WTC11 (cell line): ENCODE measurements around the gene NKD1. TPM values are rescaled to one million over a fixed set of nuclear protein-coding genes. Genes with fewer than 3 reads are reported as not detected.

Experiments
- ATAC-seq: fragments of 200-7000 bp; cut with Tn5 transposase; 2 replicates; pipeline ENCODE4 v1.10.0; 2021; ENCODE audit warnings: mild to moderate bottlenecking, moderate library complexity
- CTCF ChIA-PET: fragments of 300-600 bp; sonication (Branson Sonifier 250); formaldehyde crosslinking; loops from one replicate; lab custom pipeline; 2021; ENCODE audit warnings: antibody characterized with exemption; lab: Charles Lee
- POLR2A ChIA-PET: fragments of 350-600 bp; sonication (Branson Sonifier 250); formaldehyde crosslinking; loops from one replicate; lab custom pipeline; 2021; ENCODE audit warnings: antibody characterized with exemption; lab: Charles Lee
- DNase-seq: peaks from one replicate; pipeline ENCODE4 v3.0.0; 2021; ENCODE audit warnings: low spot score
- H3K27ac Mint-ChIP-seq: 2 replicates; pipeline ENCODE4 v1.8.0; 2021; ENCODE audit warnings: mixed read lengths
- H3K27me3 Mint-ChIP-seq: 2 replicates; pipeline ENCODE4 v1.8.0; 2021; ENCODE audit warnings: low read depth, mild to moderate bottlenecking, moderate library complexity, mixed read lengths
- H3K36me3 Mint-ChIP-seq: 2 replicates; pipeline ENCODE4 v1.8.0; 2021; ENCODE audit warnings: mixed read lengths
- H3K4me1 Mint-ChIP-seq: 2 replicates; pipeline ENCODE4 v1.8.0; 2022; ENCODE audit warnings: mixed read lengths
- H3K4me3 Mint-ChIP-seq: 2 replicates; pipeline ENCODE4 v1.8.0; 2021; ENCODE audit warnings: mild to moderate bottlenecking, moderate library complexity, mixed read lengths
- H3K9me3 Mint-ChIP-seq: 2 replicates; pipeline ENCODE4 v1.8.0; 2021; ENCODE audit warnings: mixed read lengths
- CREM ChIP-seq: sonication (generic); formaldehyde crosslinking; IDR thresholded peaks from 2 replicates; pipeline ENCODE4 v1.8.1; 2022; ENCODE audit warnings: mild to moderate bottlenecking, missing genetic modification reagents, moderate library complexity
- FOXJ3 ChIP-seq: sonication (generic); formaldehyde crosslinking; IDR thresholded peaks from 2 replicates; pipeline ENCODE4 v1.9.0; 2021; ENCODE audit warnings: missing genetic modification reagents, mild to moderate bottlenecking, borderline replicate concordance
- GABPB1 ChIP-seq: sonication (generic); formaldehyde crosslinking; IDR thresholded peaks from 2 replicates; pipeline ENCODE4 v1.8.1; 2023; ENCODE audit warnings: mild to moderate bottlenecking, missing genetic modification reagents
- GTF2I ChIP-seq: fragments of 250-450 bp; sonication (Bioruptor Pico); conservative IDR thresholded peaks from 2 replicates; pipeline ENCODE4 v1.4.0; 2021; ENCODE audit warnings: mild to moderate bottlenecking
- KAT7 ChIP-seq: sonication (generic); formaldehyde crosslinking; IDR thresholded peaks from 2 replicates; pipeline ENCODE4 v1.8.1; 2023; ENCODE audit warnings: missing genetic modification reagents, mild to moderate bottlenecking, borderline replicate concordance
- NFATC4 ChIP-seq: fragments of 250-450 bp; sonication (Bioruptor Pico); IDR thresholded peaks from 2 replicates; pipeline ENCODE4 v1.9.0; 2021; ENCODE audit warnings: mild to moderate bottlenecking
- NFYB ChIP-seq: sonication (generic); formaldehyde crosslinking; conservative IDR thresholded peaks from 2 replicates; pipeline ENCODE4 v1.8.0; 2022; ENCODE audit warnings: low read depth, missing genetic modification reagents
- PRRX2 ChIP-seq: fragments of 250-450 bp; sonication (Bioruptor Pico); IDR thresholded peaks from 2 replicates; pipeline ENCODE4 v1.8.0; 2021; ENCODE audit warnings: mild to moderate bottlenecking
- RELA ChIP-seq: sonication (generic); formaldehyde crosslinking; IDR thresholded peaks from 2 replicates; pipeline ENCODE4 v1.8.1; 2022; ENCODE audit warnings: missing genetic modification reagents, mild to moderate bottlenecking, borderline replicate concordance
- TEAD1 ChIP-seq: sonication (generic); formaldehyde crosslinking; IDR thresholded peaks from 2 replicates; pipeline ENCODE4 v1.8.0; 2022; ENCODE audit warnings: mild to moderate bottlenecking, missing genetic modification reagents
- TEAD4 ChIP-seq: sonication (generic); formaldehyde crosslinking; IDR thresholded peaks from 2 replicates; pipeline ENCODE4 v1.8.0; 2022; ENCODE audit warnings: mild to moderate bottlenecking, missing genetic modification reagents
- TP53 ChIP-seq: sonication (generic); formaldehyde crosslinking; IDR thresholded peaks from 2 replicates; pipeline ENCODE4 v1.8.1; 2023; ENCODE audit warnings: mild to moderate bottlenecking, missing genetic modification reagents
- ZNF232 ChIP-seq: sonication (generic); formaldehyde crosslinking; IDR thresholded peaks from 2 replicates; pipeline ENCODE4 v1.8.0; 2022; ENCODE audit warnings: mild to moderate bottlenecking, missing genetic modification reagents
- total RNA-seq: library from RNA; stranded (reverse); gene quantifications from 3 replicates; pipeline ENCODE4 v1.2.3, GENCODE V29; 2021
- TF ChIP-seq, protein P1 (sequence below): sonication (generic); formaldehyde crosslinking; IDR thresholded peaks from 2 replicates; pipeline ENCODE4 v1.8.1; 2023; ENCODE audit warnings: mild to moderate bottlenecking, moderate library complexity, missing genetic modification reagents
- TF ChIP-seq, protein P2 (sequence below): sonication (generic); formaldehyde crosslinking; IDR thresholded peaks from 2 replicates; pipeline ENCODE4 v1.8.0; 2022; ENCODE audit warnings: mild to moderate bottlenecking, missing genetic modification reagents
- TF ChIP-seq, protein P3 (sequence below): sonication (generic); formaldehyde crosslinking; IDR thresholded peaks from 2 replicates; pipeline ENCODE4 v1.8.1; 2023; ENCODE audit warnings: mild to moderate bottlenecking, missing genetic modification reagents, borderline replicate concordance
- TF ChIP-seq, protein P4 (sequence below): sonication (generic); formaldehyde crosslinking; IDR thresholded peaks from 2 replicates; pipeline ENCODE4 v1.8.0; 2023; ENCODE audit warnings: missing genetic modification reagents
- TF ChIP-seq, protein P5 (sequence below): sonication (generic); formaldehyde crosslinking; IDR thresholded peaks from 2 replicates; pipeline ENCODE4 v1.8.1; 2023; ENCODE audit warnings: mild to moderate bottlenecking, missing genetic modification reagents
- TF ChIP-seq, protein P6 (sequence below): sonication (generic); formaldehyde crosslinking; IDR thresholded peaks from 2 replicates; pipeline ENCODE4 v1.8.1; 2022; ENCODE audit warnings: mild to moderate bottlenecking, moderate library complexity, missing genetic modification reagents
- TF ChIP-seq, protein P7 (sequence below): sonication (generic); formaldehyde crosslinking; IDR thresholded peaks from 2 replicates; pipeline ENCODE4 v1.8.0; 2023; ENCODE audit warnings: mild to moderate bottlenecking, missing genetic modification reagents

The NKD1 gene
- total RNA-seq, 1 experiment from 2014 or later = 6.0 TPM

DNA sequence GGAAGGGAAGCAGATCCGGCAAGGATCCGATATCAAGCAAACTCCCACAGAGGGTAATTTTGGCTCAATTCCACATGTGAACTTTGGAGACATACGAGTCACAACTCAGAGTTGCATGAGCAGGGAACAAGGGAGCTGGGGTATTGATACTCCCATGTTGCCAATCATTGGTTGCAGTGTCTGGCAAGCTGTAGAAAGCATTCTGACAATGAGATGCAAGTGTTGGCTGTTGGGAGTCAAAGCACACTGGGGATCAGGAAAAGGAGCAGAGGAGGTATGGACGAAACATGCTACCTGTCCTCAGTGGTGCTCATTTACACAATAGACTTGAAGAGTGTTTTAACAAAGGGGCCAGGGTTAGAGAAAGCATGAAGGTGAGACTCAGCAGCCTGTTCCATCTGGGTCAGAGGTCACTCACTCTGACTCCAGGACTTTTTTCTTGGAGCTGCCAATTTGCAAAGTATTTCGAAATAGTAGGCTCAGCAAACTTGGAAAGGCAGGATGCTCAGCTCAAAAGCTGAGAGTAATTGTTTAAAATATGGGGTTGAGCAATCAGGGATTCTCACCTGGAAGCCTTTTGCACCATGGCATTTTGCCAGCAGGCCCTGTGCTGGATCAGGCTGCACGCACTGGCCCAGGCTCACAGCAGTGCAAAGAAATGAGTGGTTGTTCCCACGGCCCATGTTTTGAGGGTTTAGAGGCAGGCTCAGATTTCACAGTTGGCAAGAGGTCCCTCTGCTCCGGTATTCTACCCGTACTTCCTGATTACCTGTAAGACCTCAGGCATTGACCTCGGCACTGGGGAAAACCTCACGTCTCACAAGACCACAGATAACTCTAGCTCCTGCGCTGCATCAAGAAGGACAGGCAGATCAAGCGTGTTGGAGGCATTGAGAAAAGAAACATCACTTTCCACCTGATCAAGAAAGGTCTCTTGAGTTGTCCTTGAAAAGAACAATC, 17.6 kb upstream of the NKD1 start:
- ChIA-PET CTCF (no interaction called here), POLR2A (no interaction called here)
- peaks cover 11% of the 10 kb centered on the region for H3K36me3 Mint-ChIP-seq
- no peaks in the 10 kb centered on the region for H3K4me1 Mint-ChIP-seq
- H3K9me3 Mint-ChIP-seq = peaks cover 34% of the 10 kb centered on the region
- ATAC-seq (no peak), DNase-seq (no peak)
- peaks cover 13% of the 10 kb centered on the region for H3K27me3 Mint-ChIP-seq
- H3K27ac Mint-ChIP-seq = no peak overlapping the region
- no peak overlapping the region for H3K4me3 Mint-ChIP-seq
- TF ChIP-seq FOXJ3 (CRISPR knock-in tag) (no peak), GABPB1 (CRISPR knock-in tag) (peak; percentile 53; the same call in 1 of the 2 replicates)
- TF ChIP-seq, all 79 proteins: peak for 1

DNA sequence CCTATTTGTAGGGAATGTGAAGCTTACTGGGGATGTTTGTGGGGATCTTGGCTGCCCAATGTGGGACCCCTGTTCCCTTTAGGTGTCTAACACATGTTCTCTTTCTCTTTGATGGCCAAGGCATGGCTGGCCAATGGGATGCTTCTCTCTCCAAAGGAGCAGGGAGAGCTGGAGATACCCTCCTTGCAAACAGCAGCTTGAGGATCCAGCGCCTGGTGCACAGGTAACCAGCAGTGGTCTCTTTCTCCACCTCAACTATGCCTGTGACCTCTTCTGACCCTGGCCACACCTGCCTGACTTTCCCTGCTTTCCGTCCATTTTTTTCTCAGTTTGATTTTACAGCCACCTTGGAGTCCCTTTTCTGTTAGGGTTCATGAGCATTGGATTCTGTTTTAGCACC, 16.8 kb upstream of the NKD1 start:
- ATAC-seq (no peak), DNase-seq (no peak)
- Mint-ChIP-seq H3K36me3 (peaks cover 11% of the 10 kb centered on the region), H3K4me1 (no peaks in the 10 kb centered on the region), H3K27me3 (peaks cover 13% of the 10 kb centered on the region), H3K4me3 (no peak overlapping the region), H3K27ac (no peak overlapping the region), H3K9me3 (peaks cover 34% of the 10 kb centered on the region)
- CTCF ChIA-PET = no interaction called here
- POLR2A ChIA-PET = no interaction called here
- no peak for TF ChIP-seq KAT7 (CRISPR knock-in tag)
- TF ChIP-seq, protein P1, sequence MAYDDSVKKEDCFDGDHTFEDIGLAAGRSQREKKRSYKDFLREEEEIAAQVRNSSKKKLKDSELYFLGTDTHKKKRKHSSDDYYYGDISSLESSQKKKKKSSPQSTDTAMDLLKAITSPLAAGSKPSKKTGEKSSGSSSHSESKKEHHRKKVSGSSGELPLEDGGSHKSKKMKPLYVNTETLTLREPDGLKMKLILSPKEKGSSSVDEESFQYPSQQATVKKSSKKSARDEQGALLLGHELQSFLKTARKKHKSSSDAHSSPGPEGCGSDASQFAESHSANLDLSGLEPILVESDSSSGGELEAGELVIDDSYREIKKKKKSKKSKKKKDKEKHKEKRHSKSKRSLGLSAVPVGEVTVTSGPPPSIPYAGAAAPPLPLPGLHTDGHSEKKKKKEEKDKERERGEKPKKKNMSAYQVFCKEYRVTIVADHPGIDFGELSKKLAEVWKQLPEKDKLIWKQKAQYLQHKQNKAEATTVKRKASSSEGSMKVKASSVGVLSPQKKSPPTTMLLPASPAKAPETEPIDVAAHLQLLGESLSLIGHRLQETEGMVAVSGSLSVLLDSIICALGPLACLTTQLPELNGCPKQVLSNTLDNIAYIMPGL (CRISPR knock-in tag) = no peak
- TF ChIP-seq, protein P2, sequence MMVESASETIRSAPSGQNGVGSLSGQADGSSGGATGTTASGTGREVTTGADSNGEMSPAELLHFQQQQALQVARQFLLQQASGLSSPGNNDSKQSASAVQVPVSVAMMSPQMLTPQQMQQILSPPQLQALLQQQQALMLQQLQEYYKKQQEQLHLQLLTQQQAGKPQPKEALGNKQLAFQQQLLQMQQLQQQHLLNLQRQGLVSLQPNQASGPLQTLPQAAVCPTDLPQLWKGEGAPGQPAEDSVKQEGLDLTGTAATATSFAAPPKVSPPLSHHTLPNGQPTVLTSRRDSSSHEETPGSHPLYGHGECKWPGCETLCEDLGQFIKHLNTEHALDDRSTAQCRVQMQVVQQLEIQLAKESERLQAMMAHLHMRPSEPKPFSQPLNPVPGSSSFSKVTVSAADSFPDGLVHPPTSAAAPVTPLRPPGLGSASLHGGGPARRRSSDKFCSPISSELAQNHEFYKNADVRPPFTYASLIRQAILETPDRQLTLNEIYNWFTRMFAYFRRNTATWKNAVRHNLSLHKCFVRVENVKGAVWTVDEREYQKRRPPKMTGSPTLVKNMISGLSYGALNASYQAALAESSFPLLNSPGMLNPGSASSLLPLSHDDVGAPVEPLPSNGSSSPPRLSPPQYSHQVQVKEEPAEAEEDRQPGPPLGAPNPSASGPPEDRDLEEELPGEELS (CRISPR knock-in tag) = no peak
- TF ChIP-seq, protein P3, sequence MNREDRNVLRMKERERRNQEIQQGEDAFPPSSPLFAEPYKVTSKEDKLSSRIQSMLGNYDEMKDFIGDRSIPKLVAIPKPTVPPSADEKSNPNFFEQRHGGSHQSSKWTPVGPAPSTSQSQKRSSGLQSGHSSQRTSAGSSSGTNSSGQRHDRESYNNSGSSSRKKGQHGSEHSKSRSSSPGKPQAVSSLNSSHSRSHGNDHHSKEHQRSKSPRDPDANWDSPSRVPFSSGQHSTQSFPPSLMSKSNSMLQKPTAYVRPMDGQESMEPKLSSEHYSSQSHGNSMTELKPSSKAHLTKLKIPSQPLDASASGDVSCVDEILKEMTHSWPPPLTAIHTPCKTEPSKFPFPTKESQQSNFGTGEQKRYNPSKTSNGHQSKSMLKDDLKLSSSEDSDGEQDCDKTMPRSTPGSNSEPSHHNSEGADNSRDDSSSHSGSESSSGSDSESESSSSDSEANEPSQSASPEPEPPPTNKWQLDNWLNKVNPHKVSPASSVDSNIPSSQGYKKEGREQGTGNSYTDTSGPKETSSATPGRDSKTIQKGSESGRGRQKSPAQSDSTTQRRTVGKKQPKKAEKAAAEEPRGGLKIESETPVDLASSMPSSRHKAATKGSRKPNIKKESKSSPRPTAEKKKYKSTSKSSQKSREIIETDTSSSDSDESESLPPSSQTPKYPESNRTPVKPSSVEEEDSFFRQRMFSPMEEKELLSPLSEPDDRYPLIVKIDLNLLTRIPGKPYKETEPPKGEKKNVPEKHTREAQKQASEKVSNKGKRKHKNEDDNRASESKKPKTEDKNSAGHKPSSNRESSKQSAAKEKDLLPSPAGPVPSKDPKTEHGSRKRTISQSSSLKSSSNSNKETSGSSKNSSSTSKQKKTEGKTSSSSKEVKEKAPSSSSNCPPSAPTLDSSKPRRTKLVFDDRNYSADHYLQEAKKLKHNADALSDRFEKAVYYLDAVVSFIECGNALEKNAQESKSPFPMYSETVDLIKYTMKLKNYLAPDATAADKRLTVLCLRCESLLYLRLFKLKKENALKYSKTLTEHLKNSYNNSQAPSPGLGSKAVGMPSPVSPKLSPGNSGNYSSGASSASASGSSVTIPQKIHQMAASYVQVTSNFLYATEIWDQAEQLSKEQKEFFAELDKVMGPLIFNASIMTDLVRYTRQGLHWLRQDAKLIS (CRISPR knock-in tag) = no peak
- TF ChIP-seq RELA (CRISPR knock-in tag) = no peak
- TF ChIP-seq TEAD4 (CRISPR knock-in tag) = no peak
- TF ChIP-seq, protein P4, sequence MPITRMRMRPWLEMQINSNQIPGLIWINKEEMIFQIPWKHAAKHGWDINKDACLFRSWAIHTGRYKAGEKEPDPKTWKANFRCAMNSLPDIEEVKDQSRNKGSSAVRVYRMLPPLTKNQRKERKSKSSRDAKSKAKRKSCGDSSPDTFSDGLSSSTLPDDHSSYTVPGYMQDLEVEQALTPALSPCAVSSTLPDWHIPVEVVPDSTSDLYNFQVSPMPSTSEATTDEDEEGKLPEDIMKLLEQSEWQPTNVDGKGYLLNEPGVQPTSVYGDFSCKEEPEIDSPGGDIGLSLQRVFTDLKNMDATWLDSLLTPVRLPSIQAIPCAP (CRISPR knock-in tag) = no peak
- TF ChIP-seq, protein P5, sequence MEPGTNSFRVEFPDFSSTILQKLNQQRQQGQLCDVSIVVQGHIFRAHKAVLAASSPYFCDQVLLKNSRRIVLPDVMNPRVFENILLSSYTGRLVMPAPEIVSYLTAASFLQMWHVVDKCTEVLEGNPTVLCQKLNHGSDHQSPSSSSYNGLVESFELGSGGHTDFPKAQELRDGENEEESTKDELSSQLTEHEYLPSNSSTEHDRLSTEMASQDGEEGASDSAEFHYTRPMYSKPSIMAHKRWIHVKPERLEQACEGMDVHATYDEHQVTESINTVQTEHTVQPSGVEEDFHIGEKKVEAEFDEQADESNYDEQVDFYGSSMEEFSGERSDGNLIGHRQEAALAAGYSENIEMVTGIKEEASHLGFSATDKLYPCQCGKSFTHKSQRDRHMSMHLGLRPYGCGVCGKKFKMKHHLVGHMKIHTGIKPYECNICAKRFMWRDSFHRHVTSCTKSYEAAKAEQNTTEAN (CRISPR knock-in tag) = no peak
- TF ChIP-seq GTF2I (CRISPR knock-in tag) = no peak
- TF ChIP-seq, protein P6, sequence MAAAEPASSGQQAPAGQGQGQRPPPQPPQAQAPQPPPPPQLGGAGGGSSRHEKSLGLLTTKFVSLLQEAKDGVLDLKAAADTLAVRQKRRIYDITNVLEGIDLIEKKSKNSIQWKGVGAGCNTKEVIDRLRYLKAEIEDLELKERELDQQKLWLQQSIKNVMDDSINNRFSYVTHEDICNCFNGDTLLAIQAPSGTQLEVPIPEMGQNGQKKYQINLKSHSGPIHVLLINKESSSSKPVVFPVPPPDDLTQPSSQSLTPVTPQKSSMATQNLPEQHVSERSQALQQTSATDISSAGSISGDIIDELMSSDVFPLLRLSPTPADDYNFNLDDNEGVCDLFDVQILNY (CRISPR knock-in tag) = no peak
- no peak for TF ChIP-seq NFATC4 (CRISPR knock-in tag)
- TF ChIP-seq CREM (CRISPR knock-in tag) = no peak
- TF ChIP-seq PRRX2 (CRISPR knock-in tag) = no peak
- no peak for TF ChIP-seq TEAD1
- TF ChIP-seq, protein P7, sequence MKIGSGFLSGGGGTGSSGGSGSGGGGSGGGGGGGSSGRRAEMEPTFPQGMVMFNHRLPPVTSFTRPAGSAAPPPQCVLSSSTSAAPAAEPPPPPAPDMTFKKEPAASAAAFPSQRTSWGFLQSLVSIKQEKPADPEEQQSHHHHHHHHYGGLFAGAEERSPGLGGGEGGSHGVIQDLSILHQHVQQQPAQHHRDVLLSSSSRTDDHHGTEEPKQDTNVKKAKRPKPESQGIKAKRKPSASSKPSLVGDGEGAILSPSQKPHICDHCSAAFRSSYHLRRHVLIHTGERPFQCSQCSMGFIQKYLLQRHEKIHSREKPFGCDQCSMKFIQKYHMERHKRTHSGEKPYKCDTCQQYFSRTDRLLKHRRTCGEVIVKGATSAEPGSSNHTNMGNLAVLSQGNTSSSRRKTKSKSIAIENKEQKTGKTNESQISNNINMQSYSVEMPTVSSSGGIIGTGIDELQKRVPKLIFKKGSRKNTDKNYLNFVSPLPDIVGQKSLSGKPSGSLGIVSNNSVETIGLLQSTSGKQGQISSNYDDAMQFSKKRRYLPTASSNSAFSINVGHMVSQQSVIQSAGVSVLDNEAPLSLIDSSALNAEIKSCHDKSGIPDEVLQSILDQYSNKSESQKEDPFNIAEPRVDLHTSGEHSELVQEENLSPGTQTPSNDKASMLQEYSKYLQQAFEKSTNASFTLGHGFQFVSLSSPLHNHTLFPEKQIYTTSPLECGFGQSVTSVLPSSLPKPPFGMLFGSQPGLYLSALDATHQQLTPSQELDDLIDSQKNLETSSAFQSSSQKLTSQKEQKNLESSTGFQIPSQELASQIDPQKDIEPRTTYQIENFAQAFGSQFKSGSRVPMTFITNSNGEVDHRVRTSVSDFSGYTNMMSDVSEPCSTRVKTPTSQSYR = no peak
- TF ChIP-seq ZNF232 (CRISPR knock-in tag) = no peak
- TF ChIP-seq TP53 (CRISPR knock-in tag) = no peak
- TF ChIP-seq NFYB = no peak
